NCI-H510A treated with DMSO at 0.1 percent for 48 hours (cell line): ENCODE results near the gene CASP10.
A peak's percentile ranks its signal among the peaks of the same experiment; 100 is the strongest.
"Not testable (repeated sequence)": the region's sequence is repeated elsewhere in the genome, so short reads cannot be mapped to it uniquely, and the experiment has no call there.

Source experiments
- DNase-seq: peaks from one replicate; lab custom pipeline; 2025; lab: John Stamatoyannopoulos, UW

The CASP10 gene

DNA sequence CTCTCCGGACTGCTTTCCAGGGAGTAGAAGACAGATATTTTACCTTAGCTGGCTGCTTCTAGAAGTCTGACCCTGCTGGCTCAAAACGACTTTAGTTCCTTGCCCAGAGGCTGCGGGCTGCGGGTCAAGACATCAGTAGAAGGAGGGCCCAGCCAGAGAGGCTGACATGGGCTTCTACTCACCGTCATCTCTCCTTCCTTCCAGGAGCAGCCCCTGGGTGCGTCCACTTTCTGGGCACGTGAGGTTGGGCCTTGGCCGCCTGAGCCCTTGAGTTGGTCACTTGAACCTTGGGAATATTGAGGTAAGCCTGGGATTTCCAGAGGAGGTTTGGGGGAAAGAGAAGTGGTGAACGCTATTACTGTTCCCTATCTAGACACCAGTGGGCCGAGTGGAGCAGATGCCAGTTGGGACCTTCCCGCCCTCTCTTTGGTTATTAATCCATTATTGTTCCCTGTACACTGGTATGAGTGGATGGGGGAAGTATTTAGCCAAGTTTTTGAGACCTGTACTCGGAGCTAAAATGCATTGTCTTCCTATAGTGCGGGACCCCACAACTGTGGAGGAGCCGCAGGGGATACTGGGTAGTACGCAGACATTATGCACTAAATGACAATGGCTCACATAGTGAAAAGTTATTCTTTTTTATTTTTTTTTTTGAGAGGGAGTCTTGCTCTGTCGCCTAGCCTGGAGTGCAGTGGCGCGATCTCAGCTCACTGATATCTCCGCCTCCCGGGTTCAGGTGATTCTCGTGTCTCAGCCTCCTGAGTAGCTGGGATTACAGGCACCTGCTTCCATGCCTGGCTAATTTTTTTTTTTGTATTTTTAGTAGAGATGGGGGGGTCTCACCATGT lies 51.1 kb downstream of the CASP10 start:
- DNase-seq, result no peak

DNA sequence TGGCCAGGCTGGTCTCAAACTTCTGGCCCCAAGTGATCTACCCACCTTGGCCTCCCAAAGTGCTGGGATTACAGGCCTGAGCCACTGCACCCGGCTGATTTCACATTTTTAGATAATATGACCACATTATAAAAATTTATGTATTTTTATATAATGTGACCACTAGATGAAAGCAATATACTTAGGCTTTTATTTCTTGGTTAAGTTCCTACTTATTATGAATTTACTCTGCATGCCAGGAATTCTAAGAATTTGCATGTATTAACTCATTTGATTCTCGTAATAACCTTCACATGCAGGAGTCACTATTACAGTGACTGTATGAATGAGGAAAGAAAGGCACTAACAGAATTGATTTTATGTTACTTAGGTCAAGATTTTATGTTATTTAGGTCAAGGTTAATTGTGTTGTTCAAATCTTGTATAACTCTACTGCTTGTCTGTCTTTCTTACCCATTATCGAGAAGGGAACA lies 51.8 kb downstream of the CASP10 start:
- DNase-seq, result no peak

DNA sequence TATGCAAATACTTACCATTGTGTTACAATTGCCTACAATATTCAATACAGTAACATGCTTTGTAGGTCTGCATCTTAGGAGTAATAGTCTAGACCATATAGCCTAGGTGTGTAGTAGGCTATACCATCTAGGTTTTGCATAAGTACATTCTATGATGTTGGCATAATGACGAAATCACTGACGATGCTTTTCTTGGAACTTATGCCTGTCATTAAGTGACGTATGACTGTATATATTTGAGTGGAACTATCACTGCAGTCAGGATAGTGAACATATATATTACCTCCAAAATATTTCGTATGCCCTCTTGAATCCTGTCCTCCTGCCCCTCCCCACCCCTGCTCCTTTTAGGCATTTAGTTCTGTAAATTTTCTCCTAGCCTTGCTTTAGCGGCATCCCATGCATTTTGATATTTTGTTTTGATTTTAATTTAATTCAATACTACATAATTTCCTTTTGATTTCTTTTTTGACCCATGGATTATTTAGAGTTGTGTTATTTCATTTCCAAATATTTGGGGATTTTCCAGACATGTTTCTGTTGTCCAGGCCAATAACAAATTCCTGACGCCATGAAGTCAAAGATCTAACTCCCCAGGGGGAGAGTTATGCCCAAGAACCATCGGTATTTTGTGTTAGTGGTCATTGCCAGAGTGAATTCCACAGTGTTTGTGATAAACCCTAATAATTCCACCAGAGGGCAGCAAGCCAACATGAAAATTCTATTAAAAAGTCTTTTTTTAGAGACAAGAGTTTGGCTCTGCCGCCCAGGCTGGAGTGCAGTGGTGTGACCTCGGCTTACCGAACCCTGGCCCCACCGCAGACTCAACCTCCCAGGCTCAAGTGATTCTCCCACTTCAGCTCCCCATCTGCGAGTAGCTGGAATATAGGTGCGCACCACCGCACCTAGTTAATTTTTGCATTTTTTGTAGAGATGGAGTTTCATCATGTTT lies 53.2 kb downstream of the CASP10 start:
- DNase-seq, result peak; percentile 26

DNA sequence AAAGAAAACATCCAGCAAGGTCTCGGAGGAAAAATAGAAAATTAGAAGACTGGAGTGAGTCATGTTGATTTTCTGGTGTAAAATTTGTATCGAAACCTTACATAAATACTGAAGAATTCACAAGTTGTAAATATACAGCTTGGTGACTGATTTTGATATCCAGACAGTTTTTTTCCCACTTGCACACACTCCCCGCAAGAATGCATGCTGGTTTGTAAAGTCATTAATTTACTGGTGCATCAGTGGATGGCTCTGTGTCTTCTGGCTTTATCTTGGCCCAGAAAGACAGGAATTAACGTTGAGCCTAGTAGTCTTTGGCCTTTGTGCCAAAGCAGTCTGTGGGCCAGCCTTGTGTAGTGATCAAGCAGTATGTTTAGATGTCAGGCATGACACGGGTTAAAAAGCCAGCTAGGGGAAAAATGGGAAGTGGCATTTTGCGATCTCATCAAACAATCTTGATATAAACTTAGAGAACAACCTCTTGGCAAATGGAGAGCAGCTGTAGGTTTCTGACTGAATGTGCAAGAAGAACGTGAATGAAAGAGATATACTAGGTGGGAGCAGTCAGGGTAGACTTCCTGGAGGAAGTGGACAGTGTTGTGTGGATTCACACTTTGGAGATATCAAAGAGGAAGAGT lies 54.7 kb downstream of the CASP10 start:
- no peak for DNase-seq

DNA sequence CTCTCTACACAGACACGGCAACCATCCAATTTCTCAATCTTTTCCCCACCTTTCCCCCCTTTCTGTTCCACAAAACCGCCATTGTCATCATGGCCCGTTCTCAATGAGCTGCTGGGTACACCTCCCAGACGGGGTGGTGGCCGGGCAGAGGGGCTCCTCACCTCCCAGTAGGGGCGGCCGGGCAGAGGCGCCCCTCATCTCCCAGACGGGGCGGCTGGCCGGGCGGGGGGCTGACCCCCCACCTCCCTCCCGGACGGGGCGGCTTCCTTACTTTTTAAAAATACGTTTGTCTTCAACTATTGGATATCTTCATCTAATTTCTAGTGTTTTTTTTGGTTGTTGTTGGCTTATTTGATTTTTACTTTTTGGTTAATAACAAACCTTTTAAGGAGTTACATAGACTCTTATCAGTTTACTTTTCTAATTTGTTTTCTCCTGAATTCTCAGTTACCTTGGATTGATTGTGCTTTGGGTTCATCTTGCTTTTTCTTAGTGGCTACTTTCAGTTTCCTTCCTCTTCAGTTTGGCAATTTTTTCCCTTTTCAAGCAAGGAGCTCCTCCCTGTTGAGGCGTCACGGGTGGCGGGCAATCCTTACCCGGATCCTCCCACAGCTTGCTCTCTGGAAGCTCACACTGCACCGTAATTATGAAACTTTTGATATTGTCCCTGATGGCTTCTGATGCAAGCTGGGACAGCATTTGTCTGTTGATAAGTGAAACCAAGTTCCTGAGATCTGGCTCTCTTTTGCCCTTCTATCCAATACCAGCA lies 56.4 kb downstream of the CASP10 start:
- not testable (repeated sequence) for DNase-seq

DNA sequence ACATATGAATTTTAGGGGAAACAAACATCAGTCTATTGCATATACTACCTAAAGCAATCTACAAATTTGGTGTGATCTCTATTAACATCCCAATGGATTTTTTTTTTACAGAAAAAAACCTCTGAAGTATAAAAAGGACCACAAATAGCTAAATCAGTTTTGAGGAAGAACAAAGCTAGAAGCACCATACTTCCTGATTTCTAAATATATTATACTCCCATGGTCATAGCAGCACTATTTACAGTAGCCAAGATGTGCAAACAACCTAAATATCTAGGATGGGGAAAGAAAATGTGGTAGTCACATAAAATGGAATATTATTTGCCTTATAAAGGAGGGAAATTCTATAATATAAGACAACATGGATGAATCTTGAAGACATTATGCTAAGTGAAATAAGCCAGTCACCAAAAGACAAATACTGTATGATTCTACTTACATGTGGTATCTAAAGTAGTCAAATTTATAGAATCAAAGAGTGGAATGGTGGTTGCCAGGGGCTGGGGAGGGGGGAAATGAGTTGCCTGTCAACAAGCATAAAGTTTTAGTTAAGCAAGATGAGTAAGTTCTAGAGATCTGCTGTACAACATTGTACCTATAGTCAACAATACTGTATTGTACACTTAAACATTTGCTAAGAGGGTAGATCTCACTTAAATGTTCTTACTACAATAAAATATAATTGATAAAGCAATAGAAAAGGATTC lies 59.8 kb downstream of the CASP10 start:
- DNase-seq, result no peak

DNA sequence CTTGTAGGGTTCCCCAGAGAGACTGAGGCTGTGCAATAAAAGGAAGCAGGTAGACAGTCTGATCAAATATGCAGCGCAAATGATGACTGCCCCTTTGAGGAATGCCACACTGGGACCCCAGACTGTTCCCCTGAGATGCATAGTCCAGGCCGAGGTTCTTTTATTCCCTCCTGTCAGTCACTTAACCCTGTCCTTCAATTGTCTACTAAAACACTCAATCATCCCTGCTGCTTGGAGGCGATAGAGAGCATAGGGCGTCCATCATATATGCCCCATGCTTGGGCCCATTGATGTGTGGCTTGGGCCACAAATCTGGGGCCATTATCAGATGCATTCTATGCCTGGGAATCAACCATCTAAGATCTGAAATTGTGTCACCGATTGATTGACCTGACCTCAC lies 61.9 kb downstream of the CASP10 start:
- no peak for DNase-seq

DNA sequence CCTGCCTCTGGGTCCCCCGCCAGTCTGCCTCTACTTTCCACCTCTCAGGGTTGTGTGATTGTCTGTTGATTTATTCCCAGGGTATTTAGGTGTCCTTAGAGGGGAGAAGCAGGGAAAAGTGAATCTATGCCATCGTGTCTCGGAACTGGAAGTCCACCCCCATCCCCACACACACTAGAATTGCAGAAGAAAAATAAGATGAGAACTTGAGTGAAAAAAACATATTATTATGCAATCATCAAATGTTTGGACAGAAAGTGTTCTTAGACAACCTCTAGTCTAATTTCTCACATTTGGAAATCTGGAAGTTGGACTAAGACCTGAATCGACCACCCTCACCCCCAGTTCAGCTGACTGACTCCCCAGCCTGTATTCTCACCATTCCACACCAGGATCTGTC lies 63.3 kb downstream of the CASP10 start:
- no peak for DNase-seq

DNA sequence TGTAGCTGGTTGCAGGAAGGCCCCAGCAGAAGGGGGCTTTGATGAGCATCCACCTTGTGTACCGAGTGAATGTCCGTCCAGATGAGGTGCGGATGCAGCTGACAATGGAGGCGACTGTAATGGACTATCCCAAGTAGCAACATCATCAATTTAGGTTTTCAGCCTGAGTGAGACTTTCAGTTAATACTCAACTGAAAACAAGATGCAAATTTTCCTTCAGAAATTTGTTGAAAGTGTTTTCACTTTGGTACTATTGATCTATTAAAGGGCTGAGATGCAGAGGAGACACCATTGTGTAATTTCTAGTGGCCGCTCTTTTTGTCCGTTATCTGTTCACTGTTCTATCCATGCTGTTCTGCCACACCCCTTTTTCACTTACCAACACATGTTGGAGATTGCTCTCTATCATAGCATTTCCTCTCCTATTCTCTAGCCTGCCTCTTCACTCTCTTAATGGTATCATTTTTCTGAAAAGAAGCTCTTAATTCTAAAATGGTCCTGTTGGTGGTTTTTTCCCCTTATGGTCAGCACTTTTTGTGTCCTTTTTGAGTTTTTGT lies 65.4 kb downstream of the CASP10 start:
- DNase-seq, result no peak

DNA sequence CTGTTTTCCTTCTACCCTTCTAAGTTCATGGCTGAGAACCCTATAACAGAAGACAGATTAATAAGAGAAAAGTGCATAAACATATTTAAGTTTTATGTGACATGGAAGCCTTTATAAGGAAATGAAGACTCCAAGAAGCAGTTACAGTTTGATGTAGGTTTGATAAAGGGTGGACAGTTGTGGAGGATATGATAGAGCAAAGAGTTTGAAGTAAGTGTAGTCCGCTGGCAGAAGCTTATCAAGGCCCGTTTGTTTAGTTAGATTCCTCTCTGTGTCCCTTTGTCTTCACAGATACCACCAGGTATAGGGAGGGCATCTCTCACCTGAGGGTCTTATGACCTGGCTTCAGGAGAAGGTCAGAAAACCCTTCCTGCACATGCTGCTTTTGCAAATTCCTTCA lies 66.9 kb downstream of the CASP10 start:
- no peak for DNase-seq

DNA sequence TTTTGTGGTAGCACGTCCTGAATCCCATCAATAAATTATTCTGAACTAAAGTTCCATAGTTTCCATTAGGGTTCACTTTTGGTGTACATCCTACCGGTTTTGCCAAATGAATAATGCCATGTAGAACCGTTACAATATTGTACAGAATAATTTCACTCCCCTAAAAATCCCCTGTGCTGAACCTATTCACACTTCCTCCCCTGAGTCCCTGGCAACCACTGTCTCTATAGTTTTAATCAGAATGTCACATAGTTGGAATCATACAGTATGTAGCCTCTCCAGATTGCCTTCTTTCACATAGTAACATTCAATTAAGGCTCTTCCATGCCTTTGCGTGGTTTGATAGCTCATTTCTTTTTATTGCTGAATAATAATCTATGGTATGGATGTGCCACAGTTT lies 67.8 kb downstream of the CASP10 start:
- no peak for DNase-seq

DNA sequence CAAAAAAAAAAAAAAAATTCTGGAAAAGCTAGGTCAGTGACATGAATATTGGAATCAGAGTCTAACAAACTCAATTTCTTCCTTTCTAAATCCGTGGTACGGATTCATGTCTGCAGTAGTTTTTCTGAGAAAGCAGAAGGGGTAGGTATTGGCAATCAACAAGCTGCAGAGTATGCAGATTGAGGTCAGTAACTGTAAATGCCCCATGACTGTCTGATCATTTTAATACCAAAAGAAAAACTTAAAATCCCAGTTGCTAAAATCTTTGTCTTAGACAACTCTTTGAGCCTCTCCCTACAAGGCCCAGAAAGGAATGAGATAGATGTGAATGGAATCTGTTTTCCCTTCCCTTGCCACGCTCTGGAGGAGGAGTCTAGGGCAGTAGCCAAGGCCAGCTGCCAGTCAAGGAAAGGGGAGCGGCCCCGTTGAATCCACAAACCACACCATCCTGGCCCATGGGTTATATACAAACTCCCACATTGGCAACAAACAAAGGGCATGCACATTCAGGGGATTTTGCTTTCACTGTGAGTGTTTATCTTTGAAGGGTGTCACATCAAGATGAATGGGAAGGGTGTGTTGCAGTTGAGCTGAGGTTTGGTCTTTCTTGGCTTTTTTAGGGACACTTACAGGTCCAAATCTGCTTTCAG lies 71.3 kb downstream of the CASP10 start:
- DNase-seq, result no peak

DNA sequence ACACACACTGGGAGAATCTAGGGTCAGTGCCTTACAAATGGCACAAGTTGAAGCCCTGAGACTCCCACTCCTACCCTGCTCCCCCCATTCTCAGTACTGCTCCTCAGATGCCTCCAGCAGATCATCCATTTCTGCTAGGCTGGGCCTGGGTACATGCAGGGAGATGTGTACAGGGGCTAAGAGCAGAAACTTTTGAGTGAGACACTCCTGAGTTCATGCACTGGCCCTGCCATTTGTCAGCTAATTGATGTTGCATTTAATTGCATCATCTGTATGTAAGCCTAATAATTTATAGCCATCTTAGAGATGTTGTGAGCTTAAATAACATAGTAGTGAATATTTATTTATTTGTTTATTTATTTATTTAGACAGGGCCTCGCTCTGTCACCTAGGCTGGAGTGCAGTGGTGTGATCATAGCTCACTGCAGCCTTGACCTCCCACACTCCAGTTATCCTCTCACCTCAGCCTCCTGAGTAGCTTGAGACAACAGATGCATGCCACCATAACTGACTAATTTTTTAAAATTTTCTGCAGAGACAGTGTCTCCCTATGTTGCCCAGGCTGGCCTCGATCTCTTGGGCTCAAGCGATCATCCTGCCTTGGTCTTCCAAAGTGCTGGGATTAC lies 72.6 kb downstream of the CASP10 start:
- DNase-seq, result no peak

DNA sequence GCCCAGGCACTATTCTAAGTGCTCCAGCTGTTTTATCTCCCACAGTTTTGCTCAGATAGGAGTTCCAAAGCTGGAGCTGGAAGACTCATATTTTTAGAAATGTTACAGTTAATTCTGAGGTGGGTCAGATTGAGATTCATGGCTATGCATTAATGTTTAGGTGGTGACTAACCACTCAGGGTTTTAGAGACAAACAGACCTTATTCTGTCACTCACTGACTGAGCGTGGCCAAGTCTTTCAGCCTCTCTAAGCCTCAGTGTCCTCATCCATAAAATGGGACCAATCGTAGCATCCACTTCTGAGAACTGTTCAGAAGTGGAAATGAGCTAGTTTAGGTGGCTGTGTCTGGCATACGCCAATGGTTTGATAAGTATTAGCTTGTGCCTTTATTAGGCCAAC lies 73.1 kb downstream of the CASP10 start:
- no peak for DNase-seq

DNA sequence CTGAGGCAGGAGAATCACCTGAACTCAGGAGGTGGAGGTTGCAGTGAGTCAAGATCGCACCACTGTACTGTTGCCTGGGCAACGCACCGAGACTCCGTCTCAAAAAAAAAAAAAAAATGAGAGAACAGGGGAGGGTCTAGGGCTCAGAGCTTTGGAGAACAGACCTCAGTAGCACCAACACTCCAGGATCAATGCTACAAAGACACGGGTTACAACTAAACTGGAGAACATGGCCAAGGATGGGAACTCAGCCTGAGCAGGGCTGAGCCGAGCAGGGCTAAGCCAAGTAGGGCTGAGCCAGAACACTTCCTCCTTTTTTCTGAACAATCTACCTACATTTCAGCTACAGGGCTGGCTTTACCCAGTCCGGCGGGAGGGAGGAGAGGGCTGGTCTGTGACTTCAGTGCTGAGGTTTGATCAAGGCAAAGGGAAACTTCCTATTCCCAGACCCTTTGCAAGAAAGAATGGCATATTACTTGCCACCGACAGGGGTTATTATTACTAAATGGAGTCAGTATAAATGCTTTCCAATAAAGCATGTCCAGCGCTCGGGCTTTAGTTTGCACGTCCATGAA lies 74.5 kb downstream of the CASP10 start:
- DNase-seq, result no peak

DNA sequence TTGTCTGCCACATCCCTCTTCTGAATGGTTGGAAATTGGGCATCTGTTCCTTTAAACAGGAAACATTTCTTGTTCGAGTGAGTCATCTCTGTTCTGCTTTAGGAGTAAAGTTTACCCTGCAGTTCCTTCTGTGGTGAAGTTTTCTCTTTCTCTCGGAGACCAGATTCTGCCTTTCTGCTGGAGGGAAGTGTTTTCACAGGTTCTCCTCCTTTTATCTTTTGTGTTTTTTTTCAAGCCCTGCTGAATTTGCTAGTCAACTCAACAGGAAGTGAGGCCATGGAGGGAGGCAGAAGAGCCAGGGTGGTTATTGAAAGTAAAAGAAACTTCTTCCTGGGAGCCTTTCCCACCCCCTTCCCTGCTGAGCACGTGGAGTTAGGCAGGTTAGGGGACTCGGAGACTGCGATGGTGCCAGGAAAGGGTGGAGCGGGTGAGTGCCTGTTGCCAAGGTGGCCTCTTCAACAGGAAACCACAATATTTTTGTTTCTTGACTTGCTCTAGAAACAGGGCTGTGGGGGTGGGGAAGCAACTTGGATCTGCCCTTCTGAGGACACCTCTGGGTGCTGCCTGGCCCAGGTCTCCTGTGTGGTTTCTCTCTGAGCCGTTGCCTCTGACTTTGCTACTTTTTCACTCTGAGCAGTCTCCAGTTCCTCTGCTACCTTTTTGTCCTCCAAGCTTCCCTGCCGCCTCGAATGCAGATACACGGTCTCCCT lies 75.2 kb downstream of the CASP10 start:
- peak; percentile 53 for DNase-seq

DNA sequence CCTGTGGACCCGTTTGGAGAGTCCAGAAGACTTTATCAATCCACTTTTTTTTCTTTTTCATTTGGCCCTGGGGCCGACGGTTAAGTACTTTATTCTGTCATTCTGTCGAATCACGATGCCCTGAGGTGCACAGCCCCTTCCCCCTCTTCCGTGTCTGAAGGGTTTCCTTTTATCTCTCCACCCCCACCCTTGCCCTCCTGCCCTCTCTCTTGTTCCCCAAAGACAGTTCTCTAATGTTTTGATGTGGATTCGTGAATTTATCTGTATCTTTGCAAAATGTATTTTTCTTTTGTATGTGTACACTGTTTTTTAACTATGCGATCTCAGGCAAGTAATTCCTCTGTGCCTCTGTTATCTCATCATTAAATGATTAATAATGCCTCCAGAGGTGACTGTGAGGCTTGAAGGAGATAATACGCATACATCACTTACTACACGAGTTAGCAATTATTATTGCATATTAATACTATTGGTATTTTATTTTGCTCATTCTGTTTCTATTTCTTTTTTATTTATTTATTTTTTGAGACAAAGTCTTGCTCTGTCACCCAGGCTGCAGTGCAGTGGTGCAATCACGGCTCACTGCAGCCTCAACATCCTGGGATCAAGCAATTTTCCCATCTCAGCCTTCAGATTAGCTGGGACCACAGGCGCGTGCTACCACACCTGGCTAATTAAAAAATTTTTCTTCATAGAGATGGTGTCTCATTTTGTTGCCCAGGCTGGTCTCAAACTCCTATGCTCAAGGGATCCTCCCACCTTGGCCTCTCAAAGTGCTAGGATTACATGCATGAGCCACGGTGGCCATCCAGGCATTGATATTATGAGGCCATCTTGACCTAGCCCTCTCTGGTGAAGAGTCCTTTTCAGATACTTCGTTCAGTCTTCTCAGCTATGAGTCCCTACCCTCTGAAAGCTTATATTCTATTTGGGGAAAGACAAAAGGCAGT lies 76.0 kb downstream of the CASP10 start:
- DNase-seq, result no peak
